ENCODE measurements around the gene NOP16.
A peak's percentile ranks its signal among the peaks of the same experiment; 100 is the strongest.

NOP16 gene

DNA sequence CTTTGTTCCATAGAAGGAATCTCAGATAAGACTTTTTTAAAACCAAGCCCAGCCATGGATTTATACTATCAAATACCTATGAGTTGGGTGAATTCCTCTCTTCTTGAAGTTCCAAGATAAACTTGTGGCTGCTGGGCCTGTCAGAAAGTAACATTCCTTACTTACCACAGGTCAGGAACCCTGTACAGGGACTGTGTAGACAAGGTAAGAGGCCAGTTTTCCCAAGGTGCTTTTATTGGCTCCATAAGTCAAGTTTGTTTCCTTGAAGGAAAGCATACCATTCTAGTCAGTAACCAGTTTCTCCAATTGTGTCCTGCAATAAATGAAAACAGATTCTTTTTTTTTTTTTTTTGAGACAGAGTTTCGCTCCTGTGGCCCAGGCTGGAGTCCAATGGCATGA is 36.7 kb upstream of the NOP16 start:
- no peak overlapping the region for H3K4me3 ChIP-seq (ENCODE audit: low read depth, low read length)
- TF ChIP-seq, protein P1, sequence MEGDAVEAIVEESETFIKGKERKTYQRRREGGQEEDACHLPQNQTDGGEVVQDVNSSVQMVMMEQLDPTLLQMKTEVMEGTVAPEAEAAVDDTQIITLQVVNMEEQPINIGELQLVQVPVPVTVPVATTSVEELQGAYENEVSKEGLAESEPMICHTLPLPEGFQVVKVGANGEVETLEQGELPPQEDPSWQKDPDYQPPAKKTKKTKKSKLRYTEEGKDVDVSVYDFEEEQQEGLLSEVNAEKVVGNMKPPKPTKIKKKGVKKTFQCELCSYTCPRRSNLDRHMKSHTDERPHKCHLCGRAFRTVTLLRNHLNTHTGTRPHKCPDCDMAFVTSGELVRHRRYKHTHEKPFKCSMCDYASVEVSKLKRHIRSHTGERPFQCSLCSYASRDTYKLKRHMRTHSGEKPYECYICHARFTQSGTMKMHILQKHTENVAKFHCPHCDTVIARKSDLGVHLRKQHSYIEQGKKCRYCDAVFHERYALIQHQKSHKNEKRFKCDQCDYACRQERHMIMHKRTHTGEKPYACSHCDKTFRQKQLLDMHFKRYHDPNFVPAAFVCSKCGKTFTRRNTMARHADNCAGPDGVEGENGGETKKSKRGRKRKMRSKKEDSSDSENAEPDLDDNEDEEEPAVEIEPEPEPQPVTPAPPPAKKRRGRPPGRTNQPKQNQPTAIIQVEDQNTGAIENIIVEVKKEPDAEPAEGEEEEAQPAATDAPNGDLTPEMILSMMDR (IDR thresholded peaks at IDR 0.05; ENCODE audit: low read depth, low read length, missing control alignments), result no peak
- no peak for DNase-seq (ENCODE audit: low read depth)

DNA sequence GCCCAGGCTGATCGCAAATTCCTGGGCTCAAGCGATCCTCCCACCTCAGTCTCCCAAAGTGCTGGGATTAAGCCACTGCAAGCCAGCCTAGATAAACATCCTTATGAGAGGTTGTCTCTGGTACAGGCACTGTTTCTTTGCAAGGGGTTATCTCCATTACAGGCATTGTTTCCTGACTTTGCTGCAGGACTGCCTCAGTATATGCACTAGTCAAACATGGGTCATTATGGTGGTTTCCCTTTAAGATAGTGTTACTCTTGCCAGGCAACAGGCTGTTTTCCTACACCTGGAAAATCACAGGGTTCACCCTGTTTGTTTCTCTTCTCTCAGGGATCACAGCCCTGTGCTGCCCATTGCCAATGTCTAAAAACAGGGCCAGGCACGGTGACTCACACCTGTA is 35.8 kb upstream of the NOP16 start:
- no peak overlapping the region for H3K4me3 ChIP-seq (ENCODE audit: low read depth, low read length)
- TF ChIP-seq, protein P1 (IDR thresholded peaks at IDR 0.05; ENCODE audit: low read depth, low read length, missing control alignments), result no peak
- no peak for DNase-seq (ENCODE audit: low read depth)

DNA sequence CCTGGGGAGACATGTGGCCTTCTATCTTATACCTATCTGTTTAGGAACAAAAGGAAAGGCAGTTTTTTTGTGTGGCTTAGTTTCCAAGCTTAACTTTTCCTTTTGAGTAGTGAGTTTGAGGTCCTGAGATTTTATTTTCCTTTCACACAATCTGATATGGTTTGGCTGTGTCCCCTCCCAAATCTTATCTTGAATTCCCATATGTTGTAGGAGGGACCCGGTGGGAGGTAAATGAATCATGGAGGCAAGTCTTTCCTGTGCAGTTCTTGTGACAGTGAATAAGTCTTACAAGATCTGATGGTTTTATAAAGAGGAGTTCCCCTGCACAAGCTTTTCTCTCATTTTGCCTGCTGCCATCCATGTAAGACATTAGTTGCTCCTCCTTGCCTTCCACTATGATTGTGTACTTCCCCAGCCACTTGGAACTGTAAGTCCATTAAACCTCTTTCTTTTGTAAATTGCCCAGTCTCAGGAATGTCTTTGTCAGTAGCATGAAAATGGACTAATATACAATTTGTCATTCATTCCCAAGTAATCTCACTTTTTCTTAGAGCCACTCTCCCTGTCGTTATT is 32.7 kb upstream of the NOP16 start:
- H3K4me3 ChIP-seq (ENCODE audit: low read depth, low read length), result no peak overlapping the region
- TF ChIP-seq, protein P1 (IDR thresholded peaks at IDR 0.05; ENCODE audit: low read depth, low read length, missing control alignments), result no peak
- DNase-seq (ENCODE audit: low read depth), result no peak

DNA sequence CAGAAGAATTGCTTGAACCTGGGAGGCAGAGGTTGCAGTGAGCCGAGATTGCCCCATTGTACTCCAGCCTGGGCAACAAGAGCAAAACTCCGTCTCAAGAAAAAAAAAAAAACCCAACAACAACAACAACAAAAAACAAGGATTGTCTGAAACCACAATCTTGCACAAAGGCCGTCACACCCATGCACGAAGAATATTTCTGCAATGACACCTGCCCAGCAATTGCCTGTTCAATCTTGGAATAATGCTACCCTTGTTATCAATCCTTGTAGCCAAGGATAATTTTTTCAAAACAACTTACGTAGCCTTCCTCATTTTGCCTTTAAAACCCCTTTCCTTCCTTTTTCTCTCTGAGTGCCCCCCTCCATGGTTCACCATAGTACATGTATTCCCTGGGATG is 31.7 kb upstream of the NOP16 start:
- DNase-seq (ENCODE audit: low read depth), result no peak
- H3K4me3 ChIP-seq (ENCODE audit: low read depth, low read length), result no peak overlapping the region
- TF ChIP-seq, protein P1 (IDR thresholded peaks at IDR 0.05; ENCODE audit: low read depth, low read length, missing control alignments), result no peak

DNA sequence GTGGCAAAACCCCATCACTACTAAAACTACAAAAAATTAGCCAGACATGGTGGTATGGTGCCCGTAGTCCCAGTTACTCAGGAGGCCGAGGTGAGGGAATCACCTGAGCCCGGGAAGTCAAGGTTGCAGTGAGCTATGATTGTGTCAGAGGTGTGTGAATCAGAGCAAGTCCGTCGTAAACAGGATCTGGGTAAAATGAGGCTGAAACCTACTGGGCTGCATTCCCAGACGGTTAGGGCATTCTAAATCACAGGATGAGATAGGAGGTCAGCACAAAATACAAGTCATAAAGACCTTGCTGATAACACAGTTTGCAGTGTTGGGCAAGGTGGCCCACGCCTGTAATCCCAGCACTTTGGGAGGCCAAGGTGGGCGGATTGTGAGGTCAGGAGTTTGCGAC is 29.9 kb upstream of the NOP16 start:
- TF ChIP-seq, protein P1 (IDR thresholded peaks at IDR 0.05; ENCODE audit: low read depth, low read length, missing control alignments), result no peak
- no peak overlapping the region for H3K4me3 ChIP-seq (ENCODE audit: low read depth, low read length)
- DNase-seq (ENCODE audit: low read depth), result no peak

DNA sequence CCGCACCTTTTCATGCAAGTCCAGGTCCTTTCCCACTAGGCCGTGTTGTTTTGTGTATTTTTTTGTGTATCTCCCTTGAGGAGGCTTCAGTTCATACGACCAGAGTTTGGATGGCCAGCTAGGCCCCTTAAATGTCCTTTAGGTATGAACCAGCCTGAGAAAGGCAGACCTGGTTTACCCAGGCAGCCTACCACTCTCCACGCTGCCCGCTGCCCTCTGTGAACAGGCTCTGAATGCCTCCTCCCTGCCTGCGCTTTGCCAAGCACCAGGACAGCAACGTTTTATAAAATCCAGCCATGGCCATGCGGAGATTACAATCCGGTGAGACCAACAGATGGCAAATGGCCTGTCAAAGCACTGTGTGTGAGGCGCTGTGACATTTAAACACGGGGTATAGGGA is 28.6 kb upstream of the NOP16 start:
- H3K4me3 ChIP-seq (ENCODE audit: low read depth, low read length), result peak overlapping the region; percentile 84
- no peak for DNase-seq (ENCODE audit: low read depth)
- TF ChIP-seq, protein P1 (IDR thresholded peaks at IDR 0.05; ENCODE audit: low read depth, low read length, missing control alignments), result no peak
